Measurements from ENCODE around the gene PLCB4.

DNA sequence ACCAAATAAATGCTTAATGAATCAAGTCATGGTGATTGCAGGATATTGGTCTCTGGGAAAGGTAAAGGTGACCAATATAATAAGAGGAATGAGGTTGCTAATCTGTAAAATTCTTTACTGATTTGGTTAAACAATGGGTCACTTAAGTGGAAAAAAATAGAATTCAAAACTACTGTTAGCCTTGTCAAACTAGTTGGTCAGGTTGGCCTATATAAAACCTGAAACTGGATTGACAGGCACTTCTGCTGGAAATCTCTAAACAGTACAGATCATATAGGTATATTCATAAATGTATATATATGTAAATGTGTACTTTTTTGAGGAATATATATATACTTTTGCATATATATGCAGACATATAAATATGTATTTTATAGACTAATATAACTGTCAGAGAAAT, 19.7 kb downstream of the PLCB4 start:
- TF ChIP-seq POLR2A (IDR thresholded peaks at IDR 0.05; ENCODE audit: low read depth, low read length) (no peak), POLR2AphosphoS5 (IDR thresholded peaks at IDR 0.05; ENCODE audit: low read depth, low read length) (no peak)
